ENCODE results near the gene BPGM.

Gene BPGM

GRCh38 chr7:134710854-134711624 lies 64.4 kb downstream of the BPGM start:
- TF ChIP-seq CTCF (IDR thresholded peaks at IDR 0.05; ENCODE audit: low read depth, low read length, missing control alignments) = no peak
- DNase-seq (ENCODE audit: extremely low read depth, low read depth) = no peak

GRCh38 chr7:134712196-134712595 lies 65.5 kb downstream of the BPGM start:
- no peak for TF ChIP-seq CTCF (IDR thresholded peaks at IDR 0.05; ENCODE audit: low read depth, low read length, missing control alignments)
- no peak overlapping the region for H3K4me3 ChIP-seq (replicated peaks; ENCODE audit: low read depth, low read length)
- no peak for DNase-seq (ENCODE audit: extremely low read depth, low read depth)

More at GRCh38 chr7:134710854-134711624, 64.4 kb downstream of the BPGM start:
- no peak overlapping the region for H3K4me3 ChIP-seq (replicated peaks; ENCODE audit: low read depth, low read length)

- no peak overlapping the region for H3K4me3 ChIP-seq (replicated peaks; ENCODE audit: low read depth, low read length)
- TF ChIP-seq CTCF (IDR thresholded peaks at IDR 0.05; ENCODE audit: low read depth, low read length, missing control alignments) = no peak
- no peak for DNase-seq (ENCODE audit: extremely low read depth, low read depth)
Observed at GRCh38 chr7:134714470-134715205, 68.0 kb downstream of the BPGM start.

- TF ChIP-seq CTCF (IDR thresholded peaks at IDR 0.05; ENCODE audit: low read depth, low read length, missing control alignments) = no peak
- H3K4me3 ChIP-seq (replicated peaks; ENCODE audit: low read depth, low read length) = no peak overlapping the region
- no peak for DNase-seq (ENCODE audit: extremely low read depth, low read depth)
Observed at GRCh38 chr7:134718211-134718875, 71.7 kb downstream of the BPGM start.

- no peak for DNase-seq (ENCODE audit: extremely low read depth, low read depth)
- no peak overlapping the region for H3K4me3 ChIP-seq (replicated peaks; ENCODE audit: low read depth, low read length)
- no peak for TF ChIP-seq CTCF (IDR thresholded peaks at IDR 0.05; ENCODE audit: low read depth, low read length, missing control alignments)
Observed at GRCh38 chr7:134720091-134720935, 73.7 kb downstream of the BPGM start.

GRCh38 chr7:134721171-134721570 lies 74.5 kb downstream of the BPGM start:
- H3K4me3 ChIP-seq (replicated peaks; ENCODE audit: low read depth, low read length) = no peak overlapping the region
- no peak for DNase-seq (ENCODE audit: extremely low read depth, low read depth)
- no peak for TF ChIP-seq CTCF (IDR thresholded peaks at IDR 0.05; ENCODE audit: low read depth, low read length, missing control alignments)
